ENCODE data around the gene PAPLN. TPM values are rescaled to one million over a fixed set of nuclear protein-coding genes. Genes with fewer than 3 reads are reported as not detected.
"Not testable (repeated sequence)": the region's sequence is repeated elsewhere in the genome, so short reads cannot be mapped to it uniquely, and the experiment has no call there.

The PAPLN gene
- total and polyA plus RNA-seq, 2 donors from 2014 or later: 19.1 to 132 TPM

DNA sequence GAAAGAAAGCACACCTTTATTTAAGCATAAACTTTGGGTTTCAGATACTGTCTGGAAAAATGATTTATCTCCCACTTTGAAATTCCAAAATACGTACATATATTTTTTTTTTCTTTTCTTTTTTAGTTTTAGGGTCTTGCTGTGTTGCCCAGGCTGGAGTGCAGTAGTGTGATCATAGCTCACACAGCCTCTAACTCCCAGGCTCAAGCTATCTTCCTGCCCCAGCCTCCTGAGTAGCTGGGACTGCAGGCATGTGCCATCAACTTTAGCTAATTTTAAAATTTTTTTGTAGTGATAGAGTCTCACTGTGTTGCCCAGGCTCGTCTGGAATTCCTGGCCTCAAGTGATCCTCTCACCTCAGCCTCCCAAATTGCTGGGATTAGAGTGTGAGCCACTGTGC is 45.9 kb upstream of the PAPLN start:
- Histone ChIP-seq H3K36me3 (ENCODE audit: control insufficient read depth in 2 of 3, insufficient read depth in 3 of 3, low read length in 3 of 3) (peaks cover 3 to 19% (median 5%) of the 10 kb centered on the region in 3 donors), H3K9ac (ENCODE audit: low read length in 3 of 3) (no peak overlapping the region), H3K4me3 (ENCODE audit: low read length in 3 of 3) (no peak overlapping the region), H3K27ac (ENCODE audit: low read depth in 2 of 2, low read length in 2 of 2) (no peak overlapping the region), H3K9me3 (ENCODE audit: control insufficient read depth in 2 of 3, insufficient read depth in 1 of 3, low read length in 3 of 3) (no peaks in the 10 kb centered on the region), H3K27me3 (ENCODE audit: control insufficient read depth, insufficient read depth, low read length) (no peaks in the 10 kb centered on the region), H3K4me1 (ENCODE audit: control insufficient read depth in 2 of 3, insufficient read depth in 2 of 3, low read depth in 1 of 3, low read length in 3 of 3) (no peaks in the 10 kb centered on the region)
- intact Hi-C loops (cut with DNase I): no loop called here
- FAIRE-seq: no peak
- DNase-seq: no peak
- TF ChIP-seq, protein P1, sequence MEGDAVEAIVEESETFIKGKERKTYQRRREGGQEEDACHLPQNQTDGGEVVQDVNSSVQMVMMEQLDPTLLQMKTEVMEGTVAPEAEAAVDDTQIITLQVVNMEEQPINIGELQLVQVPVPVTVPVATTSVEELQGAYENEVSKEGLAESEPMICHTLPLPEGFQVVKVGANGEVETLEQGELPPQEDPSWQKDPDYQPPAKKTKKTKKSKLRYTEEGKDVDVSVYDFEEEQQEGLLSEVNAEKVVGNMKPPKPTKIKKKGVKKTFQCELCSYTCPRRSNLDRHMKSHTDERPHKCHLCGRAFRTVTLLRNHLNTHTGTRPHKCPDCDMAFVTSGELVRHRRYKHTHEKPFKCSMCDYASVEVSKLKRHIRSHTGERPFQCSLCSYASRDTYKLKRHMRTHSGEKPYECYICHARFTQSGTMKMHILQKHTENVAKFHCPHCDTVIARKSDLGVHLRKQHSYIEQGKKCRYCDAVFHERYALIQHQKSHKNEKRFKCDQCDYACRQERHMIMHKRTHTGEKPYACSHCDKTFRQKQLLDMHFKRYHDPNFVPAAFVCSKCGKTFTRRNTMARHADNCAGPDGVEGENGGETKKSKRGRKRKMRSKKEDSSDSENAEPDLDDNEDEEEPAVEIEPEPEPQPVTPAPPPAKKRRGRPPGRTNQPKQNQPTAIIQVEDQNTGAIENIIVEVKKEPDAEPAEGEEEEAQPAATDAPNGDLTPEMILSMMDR (IDR thresholded peaks at IDR 0.05; ENCODE audit: borderline replicate concordance, extremely low read depth, insufficient read depth): no peak

DNA sequence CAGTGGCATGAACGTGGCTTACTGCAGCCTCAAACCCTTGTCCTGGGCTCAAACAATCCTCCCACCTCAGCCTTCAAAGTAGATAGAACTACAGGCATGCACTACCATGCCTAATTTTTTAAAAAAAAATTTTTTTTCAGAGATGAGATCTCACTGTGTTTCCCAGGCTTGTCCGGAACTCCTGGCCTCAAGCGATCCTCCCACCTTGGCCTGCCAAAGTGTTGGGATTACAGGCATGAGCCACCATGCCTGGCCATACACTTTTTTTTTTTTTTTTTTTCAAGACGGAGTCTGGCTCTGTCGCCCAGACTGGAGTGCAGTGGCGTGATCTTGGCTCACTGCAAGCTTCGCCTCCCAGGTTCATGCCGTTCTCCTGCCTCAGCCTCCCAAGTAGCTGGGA is 43.0 kb upstream of the PAPLN start:
- H3K27ac ChIP-seq (ENCODE audit: low read depth in 2 of 2, low read length in 2 of 2); FAIRE-seq; H3K4me1 ChIP-seq (ENCODE audit: control insufficient read depth in 2 of 3, insufficient read depth in 2 of 3, low read depth in 1 of 3, low read length in 3 of 3); H3K27me3 ChIP-seq (ENCODE audit: control insufficient read depth, insufficient read depth, low read length); H3K9me3 ChIP-seq (ENCODE audit: control insufficient read depth in 2 of 3, insufficient read depth in 1 of 3, low read length in 3 of 3); intact Hi-C loops (cut with DNase I); DNase-seq; H3K4me3 ChIP-seq (ENCODE audit: low read length in 3 of 3); H3K9ac ChIP-seq (ENCODE audit: low read length in 3 of 3): not testable (repeated sequence)
- peaks cover 3 to 28% (median 11%) of the 10 kb centered on the region in 3 donors for H3K36me3 ChIP-seq (ENCODE audit: control insufficient read depth in 2 of 3, insufficient read depth in 3 of 3, low read length in 3 of 3)

DNA sequence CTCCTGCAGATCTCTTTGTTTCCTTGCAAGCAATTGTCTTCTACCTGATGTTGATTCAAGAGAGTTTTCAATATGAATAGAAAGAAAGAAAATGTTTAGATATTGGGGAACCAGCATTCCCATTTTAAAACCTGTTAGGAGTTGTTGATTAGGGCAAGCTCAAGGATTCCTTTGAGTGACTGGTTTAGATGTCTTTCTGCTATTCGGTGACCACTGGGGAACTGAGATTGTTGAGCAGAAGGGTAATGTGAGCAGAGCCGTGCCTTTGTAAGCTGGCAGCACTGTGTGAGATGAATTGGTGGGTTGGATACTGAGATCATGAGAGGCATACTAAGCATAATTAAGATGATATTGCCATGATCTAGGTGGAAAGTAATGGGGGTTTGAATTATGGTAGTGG is 39.1 kb upstream of the PAPLN start:
- H3K27ac ChIP-seq (ENCODE audit: low read depth in 2 of 2, low read length in 2 of 2): no peak overlapping the region
- intact Hi-C loops (cut with DNase I): no loop called here
- no peaks in the 10 kb centered on the region for H3K4me1 ChIP-seq (ENCODE audit: control insufficient read depth in 2 of 3, insufficient read depth in 2 of 3, low read depth in 1 of 3, low read length in 3 of 3)
- TF ChIP-seq, protein P1 (IDR thresholded peaks at IDR 0.05; ENCODE audit: borderline replicate concordance, extremely low read depth, insufficient read depth): no peak
- no peak overlapping the region for H3K9ac ChIP-seq (ENCODE audit: low read length in 3 of 3)
- H3K27me3 ChIP-seq (ENCODE audit: control insufficient read depth, insufficient read depth, low read length): no peaks in the 10 kb centered on the region
- no peaks in the 10 kb centered on the region for H3K9me3 ChIP-seq (ENCODE audit: control insufficient read depth in 2 of 3, insufficient read depth in 1 of 3, low read length in 3 of 3)
- H3K4me3 ChIP-seq (ENCODE audit: low read length in 3 of 3): no peak overlapping the region
- peaks cover 0 to 20% (median 10%) of the 10 kb centered on the region in 3 donors for H3K36me3 ChIP-seq (ENCODE audit: control insufficient read depth in 2 of 3, insufficient read depth in 3 of 3, low read length in 3 of 3)
- FAIRE-seq (no peak), DNase-seq (no peak)

DNA sequence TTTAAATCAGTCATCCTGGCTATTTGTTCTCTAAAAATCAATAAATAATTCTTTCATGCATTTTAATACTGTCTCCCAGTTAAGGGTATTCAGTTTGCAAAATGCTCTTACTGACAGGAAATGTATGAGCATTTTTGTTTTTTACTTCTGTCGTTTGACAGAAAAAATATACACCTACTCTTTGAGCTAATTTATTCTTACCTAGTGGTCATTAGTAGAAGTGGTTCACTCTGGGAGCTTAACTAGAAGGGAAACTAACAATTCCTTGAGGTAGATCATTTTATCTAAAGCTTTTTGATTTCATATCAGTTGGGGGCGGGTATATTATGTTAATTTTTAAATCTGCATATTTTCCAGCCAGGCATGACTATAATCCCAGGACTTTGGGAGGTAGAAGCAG is 33.8 kb upstream of the PAPLN start:
- no peak for FAIRE-seq
- Histone ChIP-seq H3K9me3 (ENCODE audit: control insufficient read depth in 2 of 3, insufficient read depth in 1 of 3, low read length in 3 of 3) (no peaks in the 10 kb centered on the region), H3K4me1 (ENCODE audit: control insufficient read depth in 2 of 3, insufficient read depth in 2 of 3, low read depth in 1 of 3, low read length in 3 of 3) (no peaks in the 10 kb centered on the region), H3K9ac (ENCODE audit: low read length in 3 of 3) (no peak overlapping the region), H3K27me3 (ENCODE audit: control insufficient read depth, insufficient read depth, low read length) (no peaks in the 10 kb centered on the region), H3K27ac (ENCODE audit: low read depth in 2 of 2, low read length in 2 of 2) (no peak overlapping the region), H3K4me3 (ENCODE audit: low read length in 3 of 3) (no peak overlapping the region), H3K36me3 (ENCODE audit: control insufficient read depth in 2 of 3, insufficient read depth in 3 of 3, low read length in 3 of 3) (peaks cover 6 to 24% (median 18%) of the 10 kb centered on the region in 3 donors)
- intact Hi-C loops (cut with DNase I): no loop called here
- TF ChIP-seq, protein P1 (IDR thresholded peaks at IDR 0.05; ENCODE audit: borderline replicate concordance, extremely low read depth, insufficient read depth): no peak
- no peak for DNase-seq

Measured in kidney (tissue), 14 donors.